ENCODE results near the gene FBXL5. TPM values are rescaled to one million over a fixed set of nuclear protein-coding genes. Genes with fewer than 3 reads are reported as not detected.

The FBXL5 gene
- total RNA-seq, 1 donor from 2014 or later = 102 TPM

GRCh38 chr4:15659768-15660570 is 4.8 kb upstream of the FBXL5 start:
- no peaks in the 10 kb centered on the region for H3K27me3 ChIP-seq (ENCODE audit: control insufficient read depth, insufficient read depth, low read length)
- DNase-seq (ENCODE audit: low read depth) = peak; percentile 84
- no peak for TF ChIP-seq CTCF (IDR thresholded peaks at IDR 0.05; ENCODE audit: insufficient read depth, low read length, severe bottlenecking)
- no peak for FAIRE-seq
- H3K36me3 ChIP-seq (ENCODE audit: control insufficient read depth, insufficient read depth, low read length) = no peaks in the 10 kb centered on the region
- H3K4me3 ChIP-seq (ENCODE audit: low read depth, low read length) = no peak overlapping the region

DNA sequence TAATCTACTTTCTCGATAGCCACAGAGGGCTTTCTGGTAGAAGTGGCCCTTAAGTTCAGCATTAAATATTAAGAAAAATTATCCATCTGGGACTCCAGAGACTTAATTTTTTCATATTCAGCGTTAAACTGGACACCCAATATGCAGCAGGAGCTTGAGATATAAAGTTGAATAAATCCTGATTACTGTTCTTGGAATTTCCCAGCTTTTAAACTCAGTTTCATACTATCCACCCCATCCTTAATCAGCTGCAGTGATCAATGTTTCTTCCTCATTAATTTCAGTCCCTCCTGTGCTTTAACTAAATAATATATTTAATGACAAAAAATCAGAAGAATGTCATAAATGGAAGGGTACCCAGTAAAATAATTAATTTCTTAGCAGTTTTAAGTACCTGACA is 3.6 kb upstream of the FBXL5 start:
- no peaks in the 10 kb centered on the region for H3K27me3 ChIP-seq (ENCODE audit: control insufficient read depth, insufficient read depth, low read length)
- TF ChIP-seq CTCF (IDR thresholded peaks at IDR 0.05; ENCODE audit: insufficient read depth, low read length, severe bottlenecking) = no peak
- FAIRE-seq (no peak), DNase-seq (ENCODE audit: low read depth) (no peak)
- H3K36me3 ChIP-seq (ENCODE audit: control insufficient read depth, insufficient read depth, low read length) = no peaks in the 10 kb centered on the region
- no peak overlapping the region for H3K4me3 ChIP-seq (ENCODE audit: low read depth, low read length)

GRCh38 chr4:15658136-15658770 is 3.1 kb upstream of the FBXL5 start:
- no peaks in the 10 kb centered on the region for H3K27me3 ChIP-seq (ENCODE audit: control insufficient read depth, insufficient read depth, low read length)
- no peak for FAIRE-seq
- H3K36me3 ChIP-seq (ENCODE audit: control insufficient read depth, insufficient read depth, low read length) = no peaks in the 10 kb centered on the region
- DNase-seq (ENCODE audit: low read depth) = no peak
- TF ChIP-seq CTCF (IDR thresholded peaks at IDR 0.05; ENCODE audit: insufficient read depth, low read length, severe bottlenecking) = no peak
- no peak overlapping the region for H3K4me3 ChIP-seq (ENCODE audit: low read depth, low read length)

DNA sequence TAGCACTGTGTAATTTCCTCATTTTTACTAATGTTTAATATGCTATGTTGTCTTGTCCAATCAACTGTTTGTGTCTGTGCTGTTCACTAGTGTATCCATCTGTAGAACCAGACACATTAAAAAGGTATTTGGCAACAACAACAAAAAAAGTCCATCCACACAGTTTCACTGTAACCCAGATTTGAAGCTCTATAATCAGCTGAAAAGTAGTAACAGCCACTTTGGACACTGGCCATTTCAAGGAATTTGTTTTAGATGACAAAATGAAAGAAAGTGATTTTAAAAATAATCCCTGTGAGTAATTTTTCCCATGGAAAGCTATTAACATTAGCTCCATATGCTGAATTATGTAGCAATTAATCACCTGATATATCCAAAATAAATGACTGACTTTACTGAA is 2.2 kb upstream of the FBXL5 start:
- no peaks in the 10 kb centered on the region for H3K27me3 ChIP-seq (ENCODE audit: control insufficient read depth, insufficient read depth, low read length)
- H3K4me3 ChIP-seq (ENCODE audit: low read depth, low read length) = no peak overlapping the region
- no peaks in the 10 kb centered on the region for H3K36me3 ChIP-seq (ENCODE audit: control insufficient read depth, insufficient read depth, low read length)
- no peak for DNase-seq (ENCODE audit: low read depth)
- no peak for TF ChIP-seq CTCF (IDR thresholded peaks at IDR 0.05; ENCODE audit: insufficient read depth, low read length, severe bottlenecking)
- no peak for FAIRE-seq

DNA sequence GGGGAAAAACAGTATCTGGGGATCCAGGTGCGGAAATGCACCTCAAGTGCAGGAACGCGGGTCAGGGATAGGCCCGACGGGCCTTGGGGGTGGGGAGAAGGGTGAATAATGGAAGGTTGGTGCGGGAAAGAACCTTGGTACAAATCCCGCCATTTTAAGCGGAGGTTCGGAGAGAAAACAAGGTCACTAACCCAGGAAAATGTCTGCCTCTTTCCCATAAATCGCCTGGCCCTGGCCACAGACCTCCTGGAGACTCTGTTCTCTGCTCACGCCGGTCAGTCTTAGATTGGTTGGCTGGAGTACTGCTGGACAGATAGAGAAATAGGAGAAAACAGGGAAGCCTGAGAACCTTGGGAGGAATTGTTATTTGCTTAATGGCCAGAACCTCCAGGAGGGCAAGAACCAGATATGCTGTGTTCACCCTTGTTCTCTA is 897 bp upstream of the FBXL5 start:
- peak overlapping the region; percentile 47 for H3K4me3 ChIP-seq (ENCODE audit: low read depth, low read length)
- FAIRE-seq (no peak), DNase-seq (ENCODE audit: low read depth) (no peak)
- TF ChIP-seq CTCF (IDR thresholded peaks at IDR 0.05; ENCODE audit: insufficient read depth, low read length, severe bottlenecking) = no peak
- H3K36me3 ChIP-seq (ENCODE audit: control insufficient read depth, insufficient read depth, low read length) = no peaks in the 10 kb centered on the region
- H3K27me3 ChIP-seq (ENCODE audit: control insufficient read depth, insufficient read depth, low read length) = no peaks in the 10 kb centered on the region

All from bronchial epithelial cell (primary cell).